K562 (cell line): ENCODE results near the gene HIPK2. TPM values are rescaled to one million over a fixed set of nuclear protein-coding genes. Genes with fewer than 3 reads are reported as not detected.

Experiments used
- ATAC-seq: fragments of 200-7000 bp; cut with Tn5 transposase; 3 replicates; pipeline ENCODE4 v1.9.1; 2020; ENCODE audit warnings: moderate library complexity
- BruUV-seq: library from RNA; stranded (reverse); fragments of 400-500 nt; replicated peaks from 2 replicates; lab custom pipeline; 2021; lab: Mats Ljungman, UMichigan
- CTCF ChIA-PET: fragments of 300-600 bp; formaldehyde crosslinking; extraction: SDS; loops from one replicate; lab custom pipeline; 2021; ENCODE audit warnings: low intra/inter-chr PET ratio; lab: Yijun Ruan, JAX
- POLR2A ChIA-PET: fragments of 300-600, 350-650 bp; sonication (Branson Sonifier 250); formaldehyde crosslinking; extraction: SDS; loops from one replicate; lab custom pipeline; 2021; ENCODE audit warnings: antibody characterized with exemption, inconsistent platforms; lab: Yijun Ruan, JAX
- DNase-seq, 4 experiments: peaks; one replicate each; pipeline versions ENCODE4 v3.0.0 to v3.0.0-alpha.2; 2011 to 2018; ENCODE audit warnings: low spot score in 3 of 4, mixed read lengths in 3 of 4; ENCODE audit errors: extremely low read depth in 1 of 4
- FAIRE-seq: peaks from 2 replicates; lab custom pipeline; 2011; peaks lifted over from hg19 to GRCh38; lab: Jason Lieb, UNC
- H2AFZ ChIP-seq: 2 replicates; pipeline ENCODE4 v1.6.0; 2011; ENCODE audit warnings: low read depth, low read length, control low read depth, inconsistent platforms
- H3K27ac ChIP-seq: fragments of 200-600 bp; 3 replicates; pipeline ENCODE4 v1.8.0; 2011; ENCODE audit warnings: low read depth, mild to moderate bottlenecking, control low read depth, inconsistent platforms, low read length, moderate library complexity, mixed read lengths; ENCODE audit errors: extremely low read depth
- H3K27me3 ChIP-seq, 2 experiments: fragments of 300-600 bp in 1 of 2; 2 replicates in 1 of 2; 3 replicates in 1 of 2; pipeline versions ENCODE4 v1.6.0 to v1.8.0; 2011; ENCODE audit warnings: inconsistent platforms in 2 of 2, low read length in 2 of 2, mild to moderate bottlenecking in 1 of 2, mixed read lengths in 1 of 2, moderate library complexity in 1 of 2; ENCODE audit not compliant: control insufficient read depth in 2 of 2, insufficient read depth in 2 of 2
- H3K36me3 ChIP-seq: fragments of 300-600 bp; 3 replicates; pipeline ENCODE4 v1.8.0; 2011; ENCODE audit warnings: mild to moderate bottlenecking, low read length, inconsistent platforms; ENCODE audit not compliant: control insufficient read depth, insufficient read depth
- H3K4me1 ChIP-seq, 2 experiments: fragments of 200-600 bp in 1 of 2; replicated peaks in 1 of 2; 2 replicates in 1 of 2; 3 replicates in 1 of 2; pipeline versions ENCODE4 v1.5.1 to v1.8.0; 2011; ENCODE audit warnings: inconsistent platforms in 2 of 2, low read length in 2 of 2, mild to moderate bottlenecking in 1 of 2, mixed read lengths in 1 of 2, moderate library complexity in 1 of 2; ENCODE audit not compliant: control insufficient read depth in 2 of 2, insufficient read depth in 2 of 2
- H3K4me2 ChIP-seq: 2 replicates; pipeline ENCODE4 v1.6.1; 2011; ENCODE audit warnings: low read length, control low read depth, inconsistent platforms, mixed read lengths; ENCODE audit not compliant: insufficient read depth
- H3K4me3 ChIP-seq: fragments of 200-600 bp; sonication (generic), shearing (Covaris generic); 2 replicates; pipeline ENCODE4 v1.5.1; 2016; ENCODE audit warnings: control low read depth, inconsistent platforms
- H3K79me2 ChIP-seq: fragments of 200-600 bp; 3 replicates; pipeline ENCODE4 v1.8.0; 2011; ENCODE audit warnings: low read length, inconsistent platforms; ENCODE audit not compliant: control insufficient read depth, insufficient read depth
- H3K9ac ChIP-seq, 2 experiments: 2 replicates each; pipeline versions ENCODE4 v1.6.0 to v1.6.1; 2011; ENCODE audit warnings: low read depth in 2 of 2, low read length in 2 of 2, control low read depth in 1 of 2, inconsistent platforms in 1 of 2, mild to moderate bottlenecking in 1 of 2, mixed read lengths in 1 of 2; ENCODE audit not compliant: insufficient read depth in 1 of 2
- H3K9me1 ChIP-seq: one replicate; pipeline ENCODE4 v1.6.0; 2011; ENCODE audit warnings: inconsistent platforms, mild to moderate bottlenecking, low read length, moderate library complexity; ENCODE audit not compliant: control insufficient read depth, insufficient read depth
- H3K9me3 ChIP-seq: replicated peaks from 2 replicates; pipeline ENCODE4 v1.5.1; 2011; ENCODE audit warnings: low read depth, low read length, inconsistent platforms; ENCODE audit not compliant: control insufficient read depth, insufficient read depth
- H4K20me1 ChIP-seq: replicated peaks from 2 replicates; pipeline ENCODE4 v1.6.1; 2011; ENCODE audit warnings: low read length, inconsistent platforms, mixed read lengths; ENCODE audit not compliant: control insufficient read depth, insufficient read depth
- BACH1 ChIP-seq: fragments of 200-800 bp; sonication (Bioruptor generic); IDR thresholded peaks from 2 replicates; pipeline ENCODE4 v1.6.1; 2016; ENCODE audit warnings: missing genetic modification characterization, missing compliant biosample characterization
- ILK ChIP-seq: fragments of 450-650 bp; IDR thresholded peaks from 2 replicates; pipeline ENCODE4 v1.6.1; 2016; ENCODE audit warnings: missing genetic modification characterization, low read depth, mild to moderate bottlenecking, missing compliant biosample characterization, moderate library complexity, borderline replicate concordance
- NFE2 ChIP-seq: IDR thresholded peaks from 2 replicates; pipeline ENCODE4 v1.6.1; 2014; ENCODE audit warnings: antibody characterized with exemption, low read depth
- NR1H2 ChIP-seq: sonication (generic); formaldehyde crosslinking; IDR thresholded peaks from 2 replicates; pipeline ENCODE4 v1.4.0; 2020; ENCODE audit warnings: mild to moderate bottlenecking, missing genetic modification reagents
- SIN3B ChIP-seq: fragments of 450-650 bp; IDR thresholded peaks from 2 replicates; pipeline ENCODE4 v1.6.1; 2017; ENCODE audit warnings: low read depth, mild to moderate bottlenecking, moderate library complexity
- SOX6 ChIP-seq: fragments of 450-650 bp; IDR thresholded peaks from 2 replicates; pipeline ENCODE4 v1.6.1; 2014; ENCODE audit warnings: mild to moderate bottlenecking
- SREBF1 ChIP-seq: fragments of 150-350 bp; IDR thresholded peaks from 2 replicates; pipeline ENCODE4 v1.6.1; 2014; ENCODE audit warnings: antibody characterized with exemption, low read depth, low read length, borderline replicate concordance
- ZFP30 ChIP-seq: fragments of 250-450 bp; sonication (Bioruptor Pico); IDR thresholded peaks from 2 replicates; pipeline ENCODE4 v1.8.0; 2022; ENCODE audit warnings: moderate library complexity, mild to moderate bottlenecking, inconsistent platforms, borderline replicate concordance
- ZNF121 ChIP-seq: sonication (generic); formaldehyde crosslinking; conservative IDR thresholded peaks from 2 replicates; pipeline ENCODE4 v1.8.0; 2022; ENCODE audit warnings: missing genetic modification reagents
- ZNF274 ChIP-seq: IDR thresholded peaks from 2 replicates; pipeline ENCODE4 v1.6.1; 2011; ENCODE audit warnings: low read depth, mild to moderate bottlenecking, low read length, moderate library complexity, borderline replicate concordance
- ZNF311 ChIP-seq: fragments of 250-450 bp; sonication (Bioruptor Pico); IDR thresholded peaks from 2 replicates; pipeline ENCODE4 v1.4.0; 2020; ENCODE audit warnings: mild to moderate bottlenecking, moderate library complexity
- ZNF316 ChIP-seq: fragments of 450-650 bp; IDR thresholded peaks from 2 replicates; pipeline ENCODE4 v1.6.1; 2016
- ZNF586 ChIP-seq: fragments of 450-650 bp; formaldehyde crosslinking; conservative IDR thresholded peaks from 2 replicates; pipeline ENCODE4 v1.4.0; 2020; ENCODE audit warnings: mild to moderate bottlenecking, moderate library complexity
- ZNF589 ChIP-seq: fragments of 200-800 bp; sonication (Bioruptor generic); IDR thresholded peaks from 2 replicates; pipeline ENCODE4 v1.6.1; 2016; ENCODE audit warnings: low read depth, missing genetic modification characterization, missing compliant biosample characterization
- WGBS: fragments of 100-300 bp; shearing (Covaris generic); methylation state at CpG from one replicate; pipeline ENCODE4 v1.1.6; 2016; ENCODE audit warnings: low coverage, mixed read lengths; ENCODE audit not compliant: insufficient coverage; ENCODE audit errors: missing lambda C conversion rate; 5-methylcytosine and 5-hydroxymethylcytosine counted together
- in situ Hi-C: fragments of 300-500 bp; cut with MboI; formaldehyde crosslinking; loops from 4 replicates; pipeline ENCODE4 v1.15.0; 2018; ENCODE audit warnings: inconsistent platforms, mixed read lengths
- intact Hi-C: fragments of 100-400 bp; cut with micrococcal nuclease; formaldehyde crosslinking; loops from 2 replicates; pipeline ENCODE4 v1.14.2; 2022
- polyA plus RNA-seq, 8 experiments: library from polyadenylated mRNA; depleted of rRNA in 4 of 8; stranded (reverse) in 5 of 8; unstranded in 3 of 8; fragments of >200 nt; fragmentation: Nextera tagmentation in 2 of 8; fragmentation: Illumina TruSeq in 1 of 8; extraction: Ambion mirVana in 2 of 8; extraction: Trizol in 1 of 8; gene quantifications; 2 replicates each; pipeline versions ENCODE4 v1.2.1 to v1.2.3, GENCODE V29; 2011 to 2014; ENCODE audit warnings: inconsistent platforms in 1 of 8, missing spikeins in 1 of 8
- total RNA-seq, 7 experiments: library from RNA; depleted of rRNA in 6 of 7; stranded (reverse); fragments of >200 nt in 6 of 7; fragmentation: Illumina TruSeq in 2 of 7; extraction: Trizol in 2 of 7; gene quantifications; 2 replicates each; pipeline versions ENCODE4 v1.2.1 to v1.2.3, GENCODE V29; 2011 to 2021; ENCODE audit warnings: low replicate concordance in 1 of 7
- TF ChIP-seq, protein P1 (sequence below), 3 experiments: IDR thresholded peaks in 2 of 3; conservative IDR thresholded peaks in 1 of 3; 2 replicates each; pipeline ENCODE4 v1.5.1; 2011 to 2012; ENCODE audit warnings: low read length in 3 of 3, mild to moderate bottlenecking in 3 of 3, control low read depth in 2 of 3, improper control_type of control experiment in 1 of 3, inconsistent platforms in 1 of 3, low read depth in 1 of 3, mixed read lengths in 1 of 3, moderate library complexity in 1 of 3; ENCODE audit not compliant: insufficient read depth in 2 of 3
- TF ChIP-seq, protein P2 (sequence below): sonication (generic); formaldehyde crosslinking; IDR thresholded peaks from 2 replicates; pipeline ENCODE4 v1.8.0; 2022; ENCODE audit warnings: missing genetic modification reagents, mild to moderate bottlenecking, moderate library complexity, borderline replicate concordance

Gene HIPK2
- total and polyA plus RNA-seq, 9 of the 15 experiments (the other 6 are each of a cell fraction or from before 2014, with no cell fraction given) = 0.69 to 19.8 (median 5.1) TPM

DNA sequence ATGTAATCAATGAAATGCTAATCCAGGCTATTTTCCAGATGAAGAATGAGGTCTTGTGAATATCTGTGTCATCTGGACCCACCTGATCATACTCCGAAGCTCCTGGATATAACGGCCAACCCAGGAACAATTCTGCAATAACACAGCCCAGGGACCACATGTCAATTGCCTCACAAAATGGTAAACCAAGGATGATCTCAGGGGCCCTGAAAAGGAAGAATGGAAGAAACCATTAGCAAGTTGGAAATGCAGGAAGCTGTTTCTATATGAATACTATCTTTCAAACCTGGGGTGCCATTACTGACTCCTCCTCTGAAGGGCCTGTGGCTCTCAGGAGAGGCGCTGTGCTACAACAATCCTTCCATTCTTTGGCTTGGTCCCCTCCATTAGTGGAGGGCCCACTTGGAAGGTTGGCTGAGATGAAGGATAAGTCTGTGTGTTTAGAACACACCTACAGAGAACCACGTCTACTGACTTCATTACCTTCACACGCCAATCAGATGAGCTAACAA, 146.2 kb downstream of the HIPK2 start:
- no peaks in the 10 kb centered on the region for H3K79me2 ChIP-seq
- peaks cover 20% of the 10 kb centered on the region for H3K36me3 ChIP-seq
- no peaks in the 10 kb centered on the region for H3K9me3 ChIP-seq
- FAIRE-seq (no peak), ATAC-seq (peak; percentile 66), DNase-seq (peak; percentile 47 to 54 (median 48))
- no peaks in the 10 kb centered on the region for H4K20me1 ChIP-seq
- peak overlapping the region; percentile 66 for H3K27ac ChIP-seq
- CTCF ChIA-PET = no interaction called here
- no TSS peak for BruUV-seq
- no peaks in the 10 kb centered on the region for H3K27me3 ChIP-seq
- intact Hi-C loops = no loop called here
- POLR2A ChIA-PET = interaction anchor here (0.6 to 2.2 kb wide), 6 partner anchors 9 to 798 kb away, joined by 3 to 7 read pairs (median 5); no protein-coding TSS in a partner anchor
- H2AFZ ChIP-seq = peak overlapping the region; percentile 74
- no peaks in the 10 kb centered on the region for H3K9me1 ChIP-seq
- WGBS = 34% methylated on average over 5 of the region's 5 CpGs
- H3K9ac ChIP-seq = peak overlapping the region in 1 of 2 experiments; percentile 42; a peak in 2 of 4 replicates
- no peak overlapping the region for H3K4me3 ChIP-seq
- in situ Hi-C loops = no loop called here
- peaks cover 13 to 20% of the 10 kb centered on the region in 2 experiments; a peak in 4 of 5 replicates for H3K4me1 ChIP-seq
- H3K4me2 ChIP-seq = peak overlapping the region; percentile 50
- TF ChIP-seq NFE2 (no peak), NR1H2 (CRISPR knock-in tag) (no peak), ZNF274 (no peak), ZNF316 (no peak), ZNF589 (CRISPR knock-in tag) (0 out of 2 replicates have a peak, but pooled peaks have one; percentile 68), ILK (tag) (no peak), ZFP30 (no peak), ZNF311 (CRISPR knock-in tag) (0 out of 2 replicates have a peak, but pooled peaks have one; percentile 40), SOX6 (no peak), SIN3B (no peak), ZNF121 (CRISPR knock-in tag) (no peak), SREBF1 (no peak), BACH1 (no peak), ZNF586 (CRISPR knock-in tag) (no peak)
- TF ChIP-seq, protein P1, sequence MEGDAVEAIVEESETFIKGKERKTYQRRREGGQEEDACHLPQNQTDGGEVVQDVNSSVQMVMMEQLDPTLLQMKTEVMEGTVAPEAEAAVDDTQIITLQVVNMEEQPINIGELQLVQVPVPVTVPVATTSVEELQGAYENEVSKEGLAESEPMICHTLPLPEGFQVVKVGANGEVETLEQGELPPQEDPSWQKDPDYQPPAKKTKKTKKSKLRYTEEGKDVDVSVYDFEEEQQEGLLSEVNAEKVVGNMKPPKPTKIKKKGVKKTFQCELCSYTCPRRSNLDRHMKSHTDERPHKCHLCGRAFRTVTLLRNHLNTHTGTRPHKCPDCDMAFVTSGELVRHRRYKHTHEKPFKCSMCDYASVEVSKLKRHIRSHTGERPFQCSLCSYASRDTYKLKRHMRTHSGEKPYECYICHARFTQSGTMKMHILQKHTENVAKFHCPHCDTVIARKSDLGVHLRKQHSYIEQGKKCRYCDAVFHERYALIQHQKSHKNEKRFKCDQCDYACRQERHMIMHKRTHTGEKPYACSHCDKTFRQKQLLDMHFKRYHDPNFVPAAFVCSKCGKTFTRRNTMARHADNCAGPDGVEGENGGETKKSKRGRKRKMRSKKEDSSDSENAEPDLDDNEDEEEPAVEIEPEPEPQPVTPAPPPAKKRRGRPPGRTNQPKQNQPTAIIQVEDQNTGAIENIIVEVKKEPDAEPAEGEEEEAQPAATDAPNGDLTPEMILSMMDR (IDR thresholded peaks at IDR 0.05 in 2 of 3, conservative IDR thresholded peaks at IDR 0.05 in 1 of 3; ENCODE audit: insufficient read depth in 2 of 3, low read depth in 1 of 3, low read length in 3 of 3) = peak in 2 of 3 experiments; percentile 10 to 21; a peak in 1 of 6 replicates
- TF ChIP-seq, protein P2, sequence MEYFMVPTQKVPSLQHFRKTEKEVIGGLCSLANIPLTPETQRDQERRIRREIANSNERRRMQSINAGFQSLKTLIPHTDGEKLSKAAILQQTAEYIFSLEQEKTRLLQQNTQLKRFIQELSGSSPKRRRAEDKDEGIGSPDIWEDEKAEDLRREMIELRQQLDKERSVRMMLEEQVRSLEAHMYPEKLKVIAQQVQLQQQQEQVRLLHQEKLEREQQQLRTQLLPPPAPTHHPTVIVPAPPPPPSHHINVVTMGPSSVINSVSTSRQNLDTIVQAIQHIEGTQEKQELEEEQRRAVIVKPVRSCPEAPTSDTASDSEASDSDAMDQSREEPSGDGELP (CRISPR knock-in tag) = no peak
